ENCODE results near the gene GBP7.

GBP7 gene

DNA sequence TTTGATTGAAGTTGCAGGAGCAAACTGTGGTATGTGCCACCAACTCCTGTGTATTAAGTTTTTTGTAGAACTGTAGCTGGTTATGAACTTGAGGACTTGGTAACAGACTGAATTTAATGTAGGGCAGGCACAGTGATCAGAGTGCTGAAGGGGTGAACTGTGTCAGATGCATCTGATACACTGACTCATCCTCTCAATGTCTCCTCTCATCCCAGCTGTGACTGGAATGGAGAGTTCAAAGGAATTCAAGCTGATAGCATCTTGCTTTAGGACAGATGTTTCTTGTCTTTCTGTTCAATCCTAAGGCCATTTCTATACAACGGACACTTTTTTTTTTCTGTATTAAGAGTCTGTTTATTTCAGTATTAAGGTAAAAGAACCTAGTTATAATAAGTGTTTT, 85.8 kb downstream of the GBP7 start:
- Histone ChIP-seq H3K27ac (no peak overlapping the region), H3K9me3 (ENCODE audit: low read depth, low read length) (no peaks in the 10 kb centered on the region), H3K9ac (ENCODE audit: insufficient read length) (no peak overlapping the region), H3K4me3 (no peak overlapping the region), H3K36me3 (ENCODE audit: insufficient read depth, low read length) (no peaks in the 10 kb centered on the region)
- DNase-seq (ENCODE audit: low read depth, low spot score), result no peak
- no peak for TF ChIP-seq EZH2 (IDR thresholded peaks at IDR 0.05)
- no peak for TF ChIP-seq FOXP2 (optimal IDR thresholded peaks at IDR 0.05; ENCODE audit: control extremely low read depth, extremely low read length, insufficient read depth)
- TF ChIP-seq POLR2AphosphoS5 (IDR thresholded peaks at IDR 0.05; ENCODE audit: borderline replicate concordance, low read depth, low read length), result no peak

DNA sequence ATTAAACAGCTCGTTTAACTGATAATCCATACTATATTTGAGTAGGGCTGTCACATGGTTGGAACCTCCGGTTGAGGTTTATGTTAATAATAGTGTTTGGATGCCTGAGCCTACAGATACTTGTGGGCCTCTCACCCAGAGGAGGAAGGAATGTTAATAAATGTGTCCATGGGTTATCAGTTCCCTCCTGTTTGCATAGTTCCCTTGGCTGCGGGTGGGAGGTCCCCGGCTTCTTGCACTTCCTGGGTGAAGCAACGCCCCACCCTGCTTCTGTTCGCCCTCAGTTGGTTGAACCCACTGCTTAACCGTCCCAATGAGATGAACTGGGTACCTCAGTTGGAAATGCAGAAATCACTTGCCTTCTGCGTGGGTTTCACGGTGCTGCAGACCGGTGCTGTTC, 87.2 kb downstream of the GBP7 start:
- no peak overlapping the region for H3K4me3 ChIP-seq
- H3K9me3 ChIP-seq (ENCODE audit: low read depth, low read length), result no peaks in the 10 kb centered on the region

DNA sequence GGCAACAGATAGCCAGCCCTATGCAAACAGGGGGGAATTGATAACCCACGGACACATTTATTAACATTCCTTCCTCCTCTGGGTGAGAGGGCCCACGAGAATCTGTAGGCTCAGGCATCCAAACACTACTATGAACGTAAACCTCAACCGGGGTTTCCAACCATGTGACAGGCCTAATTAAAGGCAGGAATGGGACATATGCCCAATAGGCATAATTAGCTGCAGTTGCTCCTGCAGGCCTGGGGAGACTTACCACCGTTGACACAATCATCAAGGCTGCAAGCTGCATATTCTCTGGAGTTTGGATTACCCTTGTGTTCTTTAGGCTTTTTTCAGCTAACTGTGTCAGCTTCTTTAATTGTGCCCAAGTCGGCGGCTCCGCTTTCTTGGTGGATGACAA, 88.6 kb downstream of the GBP7 start:
- no peaks in the 10 kb centered on the region for H3K9me3 ChIP-seq (ENCODE audit: low read depth, low read length)
- no peaks in the 10 kb centered on the region for H3K36me3 ChIP-seq (ENCODE audit: insufficient read depth, low read length)
- TF ChIP-seq POLR2AphosphoS5 (IDR thresholded peaks at IDR 0.05; ENCODE audit: borderline replicate concordance, low read depth, low read length) (no peak), FOXP2 (optimal IDR thresholded peaks at IDR 0.05; ENCODE audit: control extremely low read depth, extremely low read length, insufficient read depth) (no peak), EZH2 (IDR thresholded peaks at IDR 0.05) (no peak)
- H3K4me3 ChIP-seq, result no peak overlapping the region
- H3K9ac ChIP-seq (ENCODE audit: insufficient read length), result no peak overlapping the region
- no peak for DNase-seq (ENCODE audit: low read depth, low spot score)
- H3K27ac ChIP-seq, result no peak overlapping the region

More for the DNA sequence above, 87.2 kb downstream of the GBP7 start:
- Histone ChIP-seq H3K36me3 (ENCODE audit: insufficient read depth, low read length) (no peaks in the 10 kb centered on the region), H3K9ac (ENCODE audit: insufficient read length) (no peak overlapping the region), H3K27ac (no peak overlapping the region)
- TF ChIP-seq POLR2AphosphoS5 (IDR thresholded peaks at IDR 0.05; ENCODE audit: borderline replicate concordance, low read depth, low read length), result no peak
- TF ChIP-seq FOXP2 (optimal IDR thresholded peaks at IDR 0.05; ENCODE audit: control extremely low read depth, extremely low read length, insufficient read depth), result no peak
- no peak for TF ChIP-seq EZH2 (IDR thresholded peaks at IDR 0.05)
- DNase-seq (ENCODE audit: low read depth, low spot score), result no peak

DNA sequence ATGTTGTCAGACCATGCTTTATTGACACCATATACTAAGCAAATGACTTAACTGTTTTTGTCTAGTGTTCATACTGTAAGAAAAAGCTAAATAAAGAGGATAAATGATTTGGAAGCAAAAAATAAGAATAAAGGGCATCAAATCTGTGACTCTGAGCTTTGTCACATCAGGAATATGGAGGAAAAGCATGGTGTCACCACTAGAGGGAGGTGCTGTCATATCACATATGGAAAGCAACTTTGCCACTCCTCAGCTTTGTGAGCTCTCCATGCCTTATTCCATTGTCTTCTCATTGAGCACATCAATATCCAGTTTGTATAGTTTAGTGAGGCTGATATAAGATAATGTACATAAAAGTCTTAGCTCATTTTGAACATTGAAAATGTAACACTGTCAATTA, 90.0 kb downstream of the GBP7 start:
- H3K9ac ChIP-seq (ENCODE audit: insufficient read length), result no peak overlapping the region
- peak; percentile 42 for DNase-seq (ENCODE audit: low read depth, low spot score)
- no peaks in the 10 kb centered on the region for H3K9me3 ChIP-seq (ENCODE audit: low read depth, low read length)
- TF ChIP-seq FOXP2 (optimal IDR thresholded peaks at IDR 0.05; ENCODE audit: control extremely low read depth, extremely low read length, insufficient read depth), result no peak
- no peak for TF ChIP-seq EZH2 (IDR thresholded peaks at IDR 0.05)
- no peak for TF ChIP-seq POLR2AphosphoS5 (IDR thresholded peaks at IDR 0.05; ENCODE audit: borderline replicate concordance, low read depth, low read length)
- H3K27ac ChIP-seq, result no peak overlapping the region
- no peak overlapping the region for H3K4me3 ChIP-seq
- H3K36me3 ChIP-seq (ENCODE audit: insufficient read depth, low read length), result no peaks in the 10 kb centered on the region
